Measurements from ENCODE around the gene MSANTD7. TPM values are rescaled to one million over a fixed set of nuclear protein-coding genes. Genes with fewer than 3 reads are reported as not detected.

MSANTD7 gene
- total and polyA plus RNA-seq, 7 experiments from 2014 or later, result 7.6 to 31.4 (median 17.2) TPM

- peaks cover 4 to 24% (median 8%) of the 10 kb centered on the region in 5 donors for H3K36me3 Mint-ChIP-seq
- H3K4me3 Mint-ChIP-seq, result peak overlapping the region in 1 of 10 donors; percentile 4
These were observed 1.9 kb upstream of the MSANTD7 start for GRCh38 chr10:14836208-14836607.

GRCh38 chr10:14837003-14837756 lies 926 bp upstream of the MSANTD7 start:
- CTCF ChIA-PET, result interaction anchor here (0.6 to 1.8 kb wide), 10 partner anchors 11 to 294 kb away, joined by 3 to 6 read pairs (median 4); partner anchors contain the start of gene SUV39H2

More at GRCh38 chr10:14836208-14836607, 1.9 kb upstream of the MSANTD7 start:
- Histone ChIP-seq H3K4me3 (ENCODE audit: low read length) (no peak overlapping the region), H3K27ac (ENCODE audit: low read depth, low read length) (no peak overlapping the region), H3K36me3 (ENCODE audit: control insufficient read depth in 2 of 3, insufficient read depth in 3 of 3, low read length in 3 of 3) (peaks cover 0 to 17% (median 0%) of the 10 kb centered on the region in 3 experiments), H3K27me3 (ENCODE audit: control insufficient read depth in 2 of 2, insufficient read depth in 2 of 2, low read length in 2 of 2) (no peaks in the 10 kb centered on the region), H3K4me1 (ENCODE audit: control insufficient read depth in 2 of 2, insufficient read depth in 2 of 2, low read length in 2 of 2) (peaks cover 15 to 17% of the 10 kb centered on the region in 2 donors), H3K9me3 (ENCODE audit: control insufficient read depth in 2 of 3, low read length in 3 of 3) (no peaks in the 10 kb centered on the region)
- POLR2A ChIA-PET, result interaction anchor here (0.7 to 2.5 kb wide), 3 partner anchors 13 to 253 kb away, joined by 3 to 9 read pairs (median 4); no protein-coding TSS in a partner anchor
- Mint-ChIP-seq H3K27me3 (no peaks in the 10 kb centered on the region), H3K27ac (peak overlapping the region in 1 of 9 donors; percentile 94), H3K9me3 (no peaks in the 10 kb centered on the region), H3K4me1 (peaks cover 14 to 40% (median 31%) of the 10 kb centered on the region in 7 donors)
- intact Hi-C loops (cut with micrococcal nuclease), result loop anchor here (5.0 kb wide), 6 partner anchors 249 to 1054 kb away; partner anchors contain the start of gene RPP38 (in 1 of the 2)
- DNase-seq (no peak), ATAC-seq (no peak)
- CTCF ChIA-PET, result interaction anchor here (0.6 to 1.6 kb wide), 2 partner anchors 22 to 278 kb away, joined by 3 to 5 read pairs; no protein-coding TSS in a partner anchor

GRCh38 chr10:14838582-14839304 lies 637 bp downstream of the MSANTD7 start:
- peak overlapping the region; percentile 94 for H3K27ac ChIP-seq (ENCODE audit: low read depth, low read length)
- H3K36me3 ChIP-seq (ENCODE audit: control insufficient read depth in 2 of 3, insufficient read depth in 3 of 3, low read length in 3 of 3), result peaks cover 6 to 41% (median 9%) of the 10 kb centered on the region in 3 experiments
- peak overlapping the region; percentile 87 to 98 (median 97) for H3K4me3 Mint-ChIP-seq
- no peaks in the 10 kb centered on the region for H3K27me3 ChIP-seq (ENCODE audit: control insufficient read depth in 2 of 2, insufficient read depth in 2 of 2, low read length in 2 of 2)
- H3K36me3 Mint-ChIP-seq, result peaks cover 0 to 27% (median 11%) of the 10 kb centered on the region in 5 donors
- H3K4me3 ChIP-seq (ENCODE audit: low read length), result peak overlapping the region; percentile 88
- peak overlapping the region; percentile 92 to 99 (median 97) for H3K27ac Mint-ChIP-seq
- ChIA-PET POLR2A (interaction anchor here (0.6 to 2.8 kb wide), 19 partner anchors 10 to 1560 kb away, joined by 3 to 28 read pairs (median 4); partner anchors contain the start of genes MEIG1, NMT2 and SUV39H2), CTCF (interaction anchor here (0.6 to 1.8 kb wide), 5 partner anchors 9 to 991 kb away, joined by 3 to 6 read pairs (median 4); no protein-coding TSS in a partner anchor)
- peaks cover 14 to 45% (median 32%) of the 10 kb centered on the region in 7 donors for H3K4me1 Mint-ChIP-seq
- H3K27me3 Mint-ChIP-seq, result no peaks in the 10 kb centered on the region
- ATAC-seq (no peak), DNase-seq (peak in 7 of 9 donors; percentile 4 to 45 (median 18))
- intact Hi-C loops (cut with micrococcal nuclease), result loop anchor here (1.0 to 5.0 kb wide), 23 partner anchors 11 to 1536 kb away; partner anchors contain the start of genes DCLRE1C (in 2 of the 2), MEIG1 (in 2 of the 2), PRPF18 (in 2 of the 2) and RPP38 (in 2 of the 2)
- no peaks in the 10 kb centered on the region for H3K9me3 ChIP-seq (ENCODE audit: control insufficient read depth in 2 of 3, low read length in 3 of 3)
- H3K4me1 ChIP-seq (ENCODE audit: control insufficient read depth in 2 of 2, insufficient read depth in 2 of 2, low read length in 2 of 2), result peaks cover 15 to 17% of the 10 kb centered on the region in 2 donors
- no peaks in the 10 kb centered on the region for H3K9me3 Mint-ChIP-seq

More at GRCh38 chr10:14837003-14837756, 926 bp upstream of the MSANTD7 start:
- peak overlapping the region; percentile 94 for H3K27ac ChIP-seq (ENCODE audit: low read depth, low read length)
- H3K27me3 Mint-ChIP-seq, result no peaks in the 10 kb centered on the region
- H3K27ac Mint-ChIP-seq, result peak overlapping the region; percentile 92 to 99 (median 97)
- peak overlapping the region; percentile 88 for H3K4me3 ChIP-seq (ENCODE audit: low read length)
- H3K4me1 Mint-ChIP-seq, result peaks cover 14 to 45% (median 32%) of the 10 kb centered on the region in 7 donors
- DNase-seq (peak in 1 of 9 donors; percentile 4), ATAC-seq (no peak)
- H3K4me3 Mint-ChIP-seq, result peak overlapping the region; percentile 87 to 98 (median 97)
- H3K9me3 Mint-ChIP-seq, result no peaks in the 10 kb centered on the region
- peaks cover 15 to 17% of the 10 kb centered on the region in 2 donors for H3K4me1 ChIP-seq (ENCODE audit: control insufficient read depth in 2 of 2, insufficient read depth in 2 of 2, low read length in 2 of 2)
- POLR2A ChIA-PET, result interaction anchor here (0.7 to 2.8 kb wide), 26 partner anchors 12 to 1051 kb away, joined by 3 to 28 read pairs (median 4); partner anchors contain the start of genes DCLRE1C, MEIG1 and SUV39H2
- intact Hi-C loops (cut with micrococcal nuclease), result loop anchor here (1.0 to 5.0 kb wide), 7 partner anchors 250 to 1055 kb away; partner anchors contain the start of gene RPP38 (in 1 of the 2)
- H3K36me3 ChIP-seq (ENCODE audit: control insufficient read depth in 2 of 3, insufficient read depth in 3 of 3, low read length in 3 of 3), result peaks cover 0 to 25% (median 5%) of the 10 kb centered on the region in 3 experiments
- H3K9me3 ChIP-seq (ENCODE audit: control insufficient read depth in 2 of 3, low read length in 3 of 3), result no peaks in the 10 kb centered on the region
- H3K27me3 ChIP-seq (ENCODE audit: control insufficient read depth in 2 of 2, insufficient read depth in 2 of 2, low read length in 2 of 2), result no peaks in the 10 kb centered on the region
- H3K36me3 Mint-ChIP-seq, result peaks cover 0 to 19% (median 13%) of the 10 kb centered on the region in 5 donors

GRCh38 chr10:14839305-14839695 lies 1.2 kb downstream of the MSANTD7 start:
- Histone ChIP-seq H3K27me3 (ENCODE audit: control insufficient read depth in 2 of 2, insufficient read depth in 2 of 2, low read length in 2 of 2) (no peaks in the 10 kb centered on the region), H3K36me3 (ENCODE audit: control insufficient read depth in 2 of 3, insufficient read depth in 3 of 3, low read length in 3 of 3) (peaks cover 6 to 47% (median 9%) of the 10 kb centered on the region in 3 experiments), H3K4me3 (ENCODE audit: low read length) (peak overlapping the region; percentile 88), H3K27ac (ENCODE audit: low read depth, low read length) (peak overlapping the region; percentile 94), H3K9me3 (ENCODE audit: control insufficient read depth in 2 of 3, low read length in 3 of 3) (no peaks in the 10 kb centered on the region), H3K4me1 (ENCODE audit: control insufficient read depth in 2 of 2, insufficient read depth in 2 of 2, low read length in 2 of 2) (peaks cover 15 to 17% of the 10 kb centered on the region in 2 donors)
- Mint-ChIP-seq H3K27me3 (no peaks in the 10 kb centered on the region), H3K27ac (peak overlapping the region; percentile 85 to 97 (median 94)), H3K36me3 (peaks cover 0 to 26% (median 13%) of the 10 kb centered on the region in 5 donors), H3K4me3 (peak overlapping the region; percentile 87 to 98 (median 97)), H3K9me3 (no peaks in the 10 kb centered on the region), H3K4me1 (peaks cover 14 to 48% (median 33%) of the 10 kb centered on the region in 7 donors)
- POLR2A ChIA-PET, result interaction anchor here (1.8 to 2.8 kb wide), 2 partner anchors 39 to 285 kb away, joined by 6 to 28 read pairs; partner anchors contain the start of gene SUV39H2
- intact Hi-C loops (cut with micrococcal nuclease), result loop anchor here (2.0 to 5.0 kb wide), 11 partner anchors 66 to 1536 kb away; partner anchors contain the start of genes PRPF18 (in 1 of the 2) and RPP38 (in 1 of the 2)
- DNase-seq (no peak), ATAC-seq (no peak)
- CTCF ChIA-PET, result no interaction called here

GRCh38 chr10:14840178-14840577 lies 2.1 kb downstream of the MSANTD7 start:
- Mint-ChIP-seq H3K4me1 (peaks cover 17 to 48% (median 33%) of the 10 kb centered on the region in 7 donors), H3K9me3 (no peaks in the 10 kb centered on the region), H3K27ac (peak overlapping the region in 6 of 9 donors; percentile 13 to 97 (median 78)), H3K27me3 (no peaks in the 10 kb centered on the region), H3K4me3 (peak overlapping the region; percentile 7 to 98 (median 62)), H3K36me3 (peaks cover 5 to 31% (median 14%) of the 10 kb centered on the region in 5 donors)
- ATAC-seq (no peak), DNase-seq (no peak)
- Histone ChIP-seq H3K27me3 (ENCODE audit: control insufficient read depth in 2 of 2, insufficient read depth in 2 of 2, low read length in 2 of 2) (no peaks in the 10 kb centered on the region), H3K9me3 (ENCODE audit: control insufficient read depth in 2 of 3, low read length in 3 of 3) (no peaks in the 10 kb centered on the region), H3K27ac (ENCODE audit: low read depth, low read length) (no peak overlapping the region), H3K36me3 (ENCODE audit: control insufficient read depth in 2 of 3, insufficient read depth in 3 of 3, low read length in 3 of 3) (peaks cover 6 to 53% (median 9%) of the 10 kb centered on the region in 3 experiments), H3K4me3 (ENCODE audit: low read length) (no peak overlapping the region), H3K4me1 (ENCODE audit: control insufficient read depth in 2 of 2, insufficient read depth in 2 of 2, low read length in 2 of 2) (peaks cover 15 to 17% of the 10 kb centered on the region in 2 donors)
- POLR2A ChIA-PET, result no interaction called here
- intact Hi-C loops (cut with micrococcal nuclease), result no loop called here
- CTCF ChIA-PET, result no interaction called here
